ENCODE data around the gene HELZ2.

HELZ2 gene

DNA sequence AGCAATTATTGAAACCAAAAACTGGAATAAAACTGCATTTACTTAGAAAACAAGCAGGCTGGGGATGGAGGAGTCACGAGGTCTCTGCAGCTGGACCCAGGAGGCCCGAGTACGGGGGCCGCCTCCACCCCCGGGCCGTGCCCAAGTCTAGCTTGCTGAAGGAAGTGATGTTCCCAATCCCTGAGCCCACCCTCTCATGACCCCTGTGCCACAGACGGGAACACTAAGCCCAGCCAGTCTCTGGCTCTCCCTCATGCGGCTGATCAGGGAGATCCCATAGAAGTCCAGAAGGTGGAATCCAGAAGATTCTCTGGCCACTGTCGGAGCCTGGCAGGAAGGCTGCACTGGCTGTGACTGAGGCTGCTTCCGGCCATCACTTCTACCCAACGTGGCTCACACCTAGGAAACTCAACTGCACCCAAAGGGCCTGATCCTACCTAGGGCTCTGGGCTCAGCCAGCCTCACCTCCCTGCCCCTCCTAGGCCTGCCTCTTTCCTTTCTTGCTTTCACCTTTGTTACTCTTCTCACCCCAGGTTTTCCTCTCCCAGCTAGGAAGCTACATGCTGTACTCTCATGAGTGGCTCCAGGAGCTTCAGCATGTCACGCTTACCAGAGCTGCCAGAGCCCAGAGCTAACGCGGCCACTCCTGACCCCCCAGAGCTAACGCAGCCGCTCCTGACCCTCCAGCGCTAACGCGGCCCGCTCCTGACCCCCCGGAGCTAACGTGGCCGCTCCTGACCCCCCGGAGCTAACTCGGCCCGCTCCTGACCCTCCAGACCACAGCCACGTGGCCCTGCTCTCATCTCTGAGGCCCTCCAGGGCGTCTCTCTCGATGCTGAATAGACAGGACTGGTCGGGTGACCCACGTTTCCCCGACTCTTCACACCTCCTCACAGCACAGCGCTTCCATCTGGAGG, 24.7 kb upstream of the HELZ2 start:
- no peak for DNase-seq (ENCODE audit: extremely low spot score)
- CTCF ChIA-PET = interaction anchor here (0.6 kb wide), 1 partner anchor 60 kb away, joined by 3 read pairs; the partner anchor contains the start of gene RTEL1
- POLR2A ChIA-PET = no interaction called here
- no peak for TF ChIP-seq LEF1 (IDR thresholded peaks at IDR 0.05; ENCODE audit: borderline replicate concordance)
- TF ChIP-seq, protein P1, sequence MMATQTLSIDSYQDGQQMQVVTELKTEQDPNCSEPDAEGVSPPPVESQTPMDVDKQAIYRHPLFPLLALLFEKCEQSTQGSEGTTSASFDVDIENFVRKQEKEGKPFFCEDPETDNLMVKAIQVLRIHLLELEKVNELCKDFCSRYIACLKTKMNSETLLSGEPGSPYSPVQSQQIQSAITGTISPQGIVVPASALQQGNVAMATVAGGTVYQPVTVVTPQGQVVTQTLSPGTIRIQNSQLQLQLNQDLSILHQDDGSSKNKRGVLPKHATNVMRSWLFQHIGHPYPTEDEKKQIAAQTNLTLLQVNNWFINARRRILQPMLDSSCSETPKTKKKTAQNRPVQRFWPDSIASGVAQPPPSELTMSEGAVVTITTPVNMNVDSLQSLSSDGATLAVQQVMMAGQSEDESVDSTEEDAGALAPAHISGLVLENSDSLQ (IDR thresholded peaks at IDR 0.05) = no peak
- no peak for TF ChIP-seq FOXM1 (IDR thresholded peaks at IDR 0.05; ENCODE audit: borderline replicate concordance)
- TF ChIP-seq FOXA1 (IDR thresholded peaks at IDR 0.05) = no peak
- TF ChIP-seq SP1 (IDR thresholded peaks at IDR 0.05) = no peak
- TF ChIP-seq FOXK2 (IDR thresholded peaks at IDR 0.05) = no peak

DNA sequence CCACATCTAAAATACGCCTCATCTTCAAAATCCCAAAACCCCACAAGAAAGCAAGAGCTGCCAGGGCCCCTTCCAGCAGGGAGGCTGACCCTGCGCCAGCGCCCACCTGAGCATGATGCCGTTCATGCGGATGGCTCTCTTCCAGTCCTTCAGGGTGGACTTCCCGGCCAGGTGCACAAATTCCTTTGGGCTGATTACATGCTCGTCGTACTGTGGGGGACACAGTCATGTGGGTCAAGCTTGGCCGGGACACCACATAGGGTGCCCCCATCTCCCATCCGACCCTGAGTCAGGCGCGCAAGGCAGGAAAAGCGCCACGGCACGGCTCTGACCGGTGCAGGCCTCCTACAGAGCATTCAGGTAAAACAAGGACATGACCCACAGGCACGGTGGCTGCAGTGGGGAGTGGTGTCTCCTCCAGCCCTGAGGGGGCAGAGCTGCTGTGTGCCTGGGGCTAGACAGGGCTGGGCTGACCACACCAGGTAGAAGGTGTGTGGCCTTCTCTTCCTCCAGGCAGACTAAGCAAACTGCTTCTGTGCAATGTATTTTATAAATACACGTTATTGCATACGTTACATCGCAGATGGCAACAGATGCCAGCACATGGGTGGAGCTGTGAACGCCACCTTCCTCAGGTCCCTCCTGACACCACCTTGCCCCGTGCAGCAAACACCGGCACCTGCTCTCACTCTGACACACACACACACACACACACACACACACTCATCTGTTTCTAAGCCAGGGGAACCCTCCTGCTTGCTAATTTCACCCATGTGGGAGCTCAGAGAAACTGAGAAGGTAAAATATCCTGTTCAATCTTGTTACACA, 23.8 kb upstream of the HELZ2 start:
- DNase-seq (ENCODE audit: extremely low spot score) = no peak
- ChIA-PET POLR2A (no interaction called here), CTCF (no interaction called here)
- TF ChIP-seq ZNF384 (IDR thresholded peaks at IDR 0.05) (no peak), SUZ12 (IDR thresholded peaks at IDR 0.05) (no peak), ARNT (IDR thresholded peaks at IDR 0.05) (no peak), BHLHE40 (IDR thresholded peaks at IDR 0.05; ENCODE audit: borderline replicate concordance) (no peak), SP1 (IDR thresholded peaks at IDR 0.05) (no peak), FOXA1 (IDR thresholded peaks at IDR 0.05) (no peak), HDGF (IDR thresholded peaks at IDR 0.05; ENCODE audit: borderline replicate concordance) (no peak), FOXM1 (IDR thresholded peaks at IDR 0.05; ENCODE audit: borderline replicate concordance) (no peak)

DNA sequence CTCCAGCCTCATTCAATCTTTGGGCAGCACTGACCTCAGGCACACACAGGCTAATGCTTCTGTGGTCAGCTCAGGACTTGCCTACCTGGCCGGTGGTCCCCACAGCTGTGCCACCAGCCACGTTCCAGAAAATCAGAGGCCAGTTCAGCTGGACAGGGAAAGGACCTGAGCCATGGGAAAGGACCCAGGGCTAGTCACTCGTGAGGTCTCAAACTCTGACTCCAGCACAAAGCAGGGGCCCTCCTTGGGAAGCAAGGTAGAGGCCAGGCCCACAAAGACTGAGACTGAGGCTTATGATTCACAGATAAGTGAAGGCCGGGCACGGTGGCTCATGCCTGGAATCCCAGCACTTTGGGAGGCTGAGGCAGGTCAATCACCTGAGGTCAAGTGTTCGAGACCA, 22.4 kb upstream of the HELZ2 start:
- CTCF ChIA-PET = no interaction called here
- DNase-seq (ENCODE audit: extremely low spot score) = no peak
- POLR2A ChIA-PET = no interaction called here
- TF ChIP-seq SP1 (IDR thresholded peaks at IDR 0.05) (no peak), ARNT (IDR thresholded peaks at IDR 0.05) (no peak), LEF1 (IDR thresholded peaks at IDR 0.05; ENCODE audit: borderline replicate concordance) (no peak), ELF4 (IDR thresholded peaks at IDR 0.05) (no peak), L3MBTL2 (conservative IDR thresholded peaks at IDR 0.05) (no peak), SUZ12 (IDR thresholded peaks at IDR 0.05) (no peak), FOXA1 (IDR thresholded peaks at IDR 0.05) (no peak), HDGF (IDR thresholded peaks at IDR 0.05; ENCODE audit: borderline replicate concordance) (no peak), CTBP1 (IDR thresholded peaks at IDR 0.05; ENCODE audit: borderline replicate concordance) (no peak), NFRKB (IDR thresholded peaks at IDR 0.05) (no peak), FOXK2 (IDR thresholded peaks at IDR 0.05) (no peak), FOXM1 (IDR thresholded peaks at IDR 0.05; ENCODE audit: borderline replicate concordance) (no peak), ZNF384 (IDR thresholded peaks at IDR 0.05) (no peak)
- TF ChIP-seq, protein P1 (IDR thresholded peaks at IDR 0.05) = no peak

DNA sequence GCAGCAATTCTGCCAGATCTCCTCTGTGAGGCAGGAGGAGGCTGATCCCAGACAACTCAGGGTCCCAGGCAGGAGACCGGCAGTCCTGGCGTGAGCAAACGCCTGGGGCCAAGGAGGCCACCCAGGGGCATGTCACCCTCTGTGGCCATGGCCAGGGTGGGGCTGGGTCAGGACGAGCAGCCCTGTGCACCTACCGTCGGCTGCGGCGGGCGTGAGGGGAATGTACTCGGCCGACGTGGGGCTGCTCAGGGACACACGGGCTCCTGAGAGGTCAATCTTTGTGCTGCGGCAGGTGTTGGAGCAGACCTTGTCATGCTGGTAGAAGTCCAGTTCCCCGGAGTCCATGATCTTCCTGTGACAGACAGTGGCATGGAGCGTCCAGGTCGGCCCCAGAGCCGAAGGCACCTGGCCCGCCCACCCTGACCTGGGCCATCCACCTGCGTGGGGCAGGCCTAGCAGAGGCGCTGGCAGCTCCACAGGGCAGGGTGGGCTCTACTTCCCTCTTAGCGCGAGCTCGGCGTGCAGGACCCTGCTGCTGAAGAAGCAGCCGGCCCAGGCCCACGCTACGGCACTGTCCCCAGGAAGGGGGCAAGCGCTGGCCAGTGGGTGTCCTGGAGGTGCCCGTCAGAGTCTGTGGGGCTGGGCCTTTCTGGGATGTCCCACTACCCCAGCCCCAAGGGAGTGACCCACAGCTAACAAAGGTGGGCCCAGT, 21.5 kb upstream of the HELZ2 start:
- DNase-seq (ENCODE audit: extremely low spot score) = no peak
- ChIA-PET CTCF (no interaction called here), POLR2A (no interaction called here)
- TF ChIP-seq TARDBP (IDR thresholded peaks at IDR 0.05) (no peak), ARNT (IDR thresholded peaks at IDR 0.05) (no peak), HDGF (IDR thresholded peaks at IDR 0.05; ENCODE audit: borderline replicate concordance) (no peak), ELF4 (IDR thresholded peaks at IDR 0.05) (no peak), ZNF384 (IDR thresholded peaks at IDR 0.05) (no peak), L3MBTL2 (conservative IDR thresholded peaks at IDR 0.05) (no peak), NFRKB (IDR thresholded peaks at IDR 0.05) (no peak), FOXK2 (IDR thresholded peaks at IDR 0.05) (no peak), FOXM1 (IDR thresholded peaks at IDR 0.05; ENCODE audit: borderline replicate concordance) (no peak), LEF1 (IDR thresholded peaks at IDR 0.05; ENCODE audit: borderline replicate concordance) (no peak), FOXA1 (IDR thresholded peaks at IDR 0.05) (no peak)

DNA sequence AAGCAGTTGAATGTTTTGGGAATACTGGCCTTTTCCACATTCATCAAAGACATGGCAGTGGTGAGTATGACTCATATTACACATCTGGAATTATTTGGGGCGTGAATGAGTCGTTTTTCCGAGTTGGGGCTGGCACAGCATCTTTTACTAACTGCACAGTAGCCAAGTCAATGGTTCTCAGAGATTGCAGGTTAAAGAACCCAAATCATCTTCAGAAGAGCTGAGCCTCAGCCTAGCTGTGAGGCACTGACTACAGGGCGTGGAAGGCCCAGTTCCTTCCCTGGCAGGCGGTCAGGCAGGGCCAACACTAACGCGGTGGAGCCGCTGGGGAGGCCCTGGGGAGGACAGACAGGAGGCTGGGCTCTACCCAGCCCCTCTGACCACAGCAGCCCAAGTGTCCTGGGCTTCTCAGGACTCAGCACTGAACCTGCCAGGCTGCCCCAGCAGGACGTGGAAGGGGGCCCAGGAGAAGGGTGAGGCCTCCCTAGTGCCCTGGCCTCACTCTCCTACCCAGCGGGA, 20.1 kb upstream of the HELZ2 start:
- DNase-seq (ENCODE audit: extremely low spot score) = no peak
- POLR2A ChIA-PET = no interaction called here
- TF ChIP-seq CTBP1 (IDR thresholded peaks at IDR 0.05; ENCODE audit: borderline replicate concordance) (no peak), NFRKB (IDR thresholded peaks at IDR 0.05) (no peak), TARDBP (IDR thresholded peaks at IDR 0.05) (no peak), SUZ12 (IDR thresholded peaks at IDR 0.05) (no peak), FOXK2 (IDR thresholded peaks at IDR 0.05) (no peak), SP1 (IDR thresholded peaks at IDR 0.05) (no peak)
- TF ChIP-seq, protein P1 (IDR thresholded peaks at IDR 0.05) = no peak
- CTCF ChIA-PET = no interaction called here
